HG02840 (cell line): ENCODE results near the gene MAP7D1.

Experiments
- ATAC-seq: cut with Tn5 transposase; IDR thresholded peaks from one replicate; pipeline ENCODE4 v1.9.1; 2021; ENCODE audit warnings: mild to moderate bottlenecking, moderate library complexity, moderate number of reproducible peaks; ENCODE audit not compliant: unreplicated experiment, low FRiP score

The MAP7D1 gene

DNA sequence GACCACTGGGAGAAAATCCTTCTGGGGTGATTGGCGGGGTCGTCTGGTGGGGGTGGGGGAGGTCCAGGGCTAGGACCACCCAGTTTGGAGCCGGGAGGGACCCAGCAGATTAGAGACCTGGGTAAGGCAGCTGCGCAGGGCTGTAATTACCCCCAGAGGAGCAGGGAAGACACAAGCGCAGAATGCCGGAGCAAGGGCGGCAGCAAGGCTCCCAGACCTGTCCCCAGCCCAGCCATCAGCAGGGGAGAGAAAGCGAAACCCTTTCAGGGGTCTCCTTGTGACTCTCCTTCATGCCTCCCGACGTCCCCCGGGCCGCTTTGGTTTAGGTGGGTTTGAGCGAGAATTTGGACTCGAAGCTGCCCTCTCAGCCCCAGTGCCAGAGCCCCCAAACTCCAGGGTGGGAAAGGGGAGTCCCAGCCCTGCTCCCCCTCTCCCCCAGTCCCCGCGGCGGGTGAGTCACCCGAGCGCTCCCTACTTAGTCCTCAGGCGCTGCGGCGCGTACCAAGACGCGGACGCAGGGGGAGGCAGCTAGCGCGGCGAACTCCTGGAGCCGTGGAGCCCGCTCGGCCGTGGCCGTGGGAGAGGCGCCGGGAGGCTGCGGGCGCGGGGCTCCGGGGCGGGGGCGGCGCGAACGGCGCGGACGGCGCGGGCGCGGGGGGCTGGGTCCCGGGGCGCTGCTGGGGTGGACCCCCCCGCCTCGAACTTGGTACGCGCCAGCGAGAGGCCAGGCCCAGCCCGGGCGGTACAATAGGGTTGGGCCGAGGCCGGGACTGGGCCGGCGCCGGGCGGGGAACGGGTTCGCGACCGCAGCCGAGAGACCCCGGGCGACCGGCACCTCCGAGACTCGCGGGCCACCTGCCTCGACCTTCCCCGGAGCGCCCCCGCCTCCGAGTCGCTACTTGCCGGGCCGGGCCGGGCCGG lies at the start of gene MAP7D1:
Gene MAP7D1, plus strand, starts transcription at position 753 of the 921 bp plus-strand sequence. CDS start 258 bp downstream, outside the sequence.
- peak; percentile 62 for ATAC-seq

DNA sequence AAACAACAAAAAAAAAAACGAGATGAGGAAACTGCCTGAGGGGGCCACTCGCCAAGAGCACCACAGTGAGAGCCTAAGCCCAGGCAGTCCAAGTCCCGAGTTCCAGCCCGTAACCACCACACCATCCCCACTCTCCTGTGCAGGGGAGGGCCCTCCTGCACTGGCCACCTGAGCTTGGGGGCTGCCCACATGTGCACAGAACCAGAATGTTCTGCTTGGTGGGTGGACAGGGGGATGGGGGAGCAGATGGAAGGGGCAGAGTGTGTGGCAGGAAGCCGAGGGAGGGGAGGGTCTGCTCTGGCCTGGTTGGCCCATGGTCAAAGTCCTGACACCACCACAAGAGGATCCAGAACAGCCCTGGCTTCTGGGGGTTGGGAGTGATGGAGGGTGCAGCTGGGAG lies 49.7 kb upstream of the MAP7D1 start:
- no peak for ATAC-seq

DNA sequence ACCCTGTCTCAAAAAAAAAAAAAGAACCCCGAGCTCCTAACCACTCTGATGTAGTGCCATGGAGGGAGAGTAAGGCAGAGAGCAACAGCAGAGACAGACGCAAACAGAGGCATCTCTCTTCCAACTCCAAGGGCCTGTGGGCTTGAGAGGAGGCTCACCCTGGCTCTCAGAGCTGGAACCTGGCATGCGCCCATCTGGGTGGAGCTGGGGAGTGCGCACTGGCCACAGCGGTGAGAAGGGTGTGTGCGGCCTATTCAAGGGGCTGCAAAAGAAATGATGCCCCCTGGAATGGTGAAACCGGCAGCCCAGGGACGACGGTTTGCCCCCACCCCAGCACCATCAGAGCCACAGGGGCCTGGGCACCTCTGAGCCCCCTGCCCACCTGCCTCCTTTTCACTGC lies 48.6 kb upstream of the MAP7D1 start:
- ATAC-seq: no peak

DNA sequence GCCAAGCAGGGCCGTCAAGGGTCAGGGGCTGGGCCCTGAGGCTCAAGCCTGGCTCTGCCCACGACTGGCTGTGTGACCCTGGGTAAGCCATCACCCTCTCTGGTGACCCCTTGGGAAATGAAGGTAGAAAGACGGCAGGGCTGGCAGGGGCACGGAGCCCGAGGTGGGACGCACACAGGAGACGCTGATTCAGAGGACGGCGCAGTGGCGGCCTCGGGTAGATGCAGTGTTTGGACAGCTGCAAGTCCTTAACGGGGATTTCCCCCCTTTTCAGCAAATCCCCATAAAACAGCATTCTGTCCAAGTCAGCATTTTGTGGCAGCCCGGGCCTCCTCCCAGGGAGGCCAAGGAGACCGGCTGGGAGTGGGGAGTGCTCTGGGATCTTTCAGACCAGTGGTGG lies 47.6 kb upstream of the MAP7D1 start:
- ATAC-seq: no peak

DNA sequence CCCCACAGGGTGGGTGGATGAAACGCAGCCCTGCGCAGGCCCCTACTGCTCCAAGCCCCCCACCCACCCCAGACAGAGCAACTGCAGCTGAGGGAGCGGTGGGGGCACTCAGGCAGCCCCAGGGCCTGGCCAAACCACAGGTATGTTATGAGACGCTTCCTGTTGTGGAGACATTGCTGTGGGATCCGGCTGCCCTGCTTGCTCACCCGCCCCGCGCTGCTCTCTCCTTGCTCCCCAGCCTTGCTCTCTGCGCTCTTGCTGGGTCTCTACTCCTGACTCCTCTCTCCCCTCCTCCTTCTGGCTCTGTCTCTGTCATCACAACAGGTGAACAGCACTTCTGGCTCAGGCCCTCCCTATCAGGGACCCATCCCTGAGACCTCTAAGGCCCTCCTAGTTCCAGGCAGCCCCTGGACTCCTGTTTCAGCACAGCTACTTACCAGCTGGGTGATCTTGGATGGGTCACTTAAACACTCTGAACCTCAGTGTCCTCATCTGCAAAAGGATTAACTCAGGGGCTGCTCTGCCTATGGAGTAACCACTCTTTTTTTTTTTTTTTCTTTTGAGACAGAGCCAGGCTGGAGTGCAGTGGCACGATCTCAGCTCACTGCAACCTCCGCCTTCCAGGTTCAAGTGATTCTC lies 46.8 kb upstream of the MAP7D1 start:
- no peak for ATAC-seq

DNA sequence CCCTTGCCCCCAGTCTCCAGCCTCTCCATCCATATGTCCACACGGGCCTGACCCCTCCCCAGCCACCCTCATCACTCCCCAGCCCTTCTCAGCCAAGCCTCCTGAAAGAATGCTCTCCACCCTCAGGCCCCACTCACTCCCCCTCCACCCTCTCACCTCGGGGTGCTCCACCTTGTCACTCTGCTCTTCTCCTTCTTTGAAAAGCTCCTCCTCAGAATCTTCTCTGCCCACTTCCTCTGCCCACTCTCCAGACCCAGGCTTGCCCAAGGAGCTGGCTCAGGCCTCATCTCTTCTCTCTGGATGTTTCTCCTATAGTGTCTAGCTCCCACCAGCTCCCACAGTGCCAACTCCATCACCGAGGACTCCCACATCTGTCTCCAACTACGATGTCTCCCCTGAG lies 44.8 kb upstream of the MAP7D1 start:
- no peak for ATAC-seq

DNA sequence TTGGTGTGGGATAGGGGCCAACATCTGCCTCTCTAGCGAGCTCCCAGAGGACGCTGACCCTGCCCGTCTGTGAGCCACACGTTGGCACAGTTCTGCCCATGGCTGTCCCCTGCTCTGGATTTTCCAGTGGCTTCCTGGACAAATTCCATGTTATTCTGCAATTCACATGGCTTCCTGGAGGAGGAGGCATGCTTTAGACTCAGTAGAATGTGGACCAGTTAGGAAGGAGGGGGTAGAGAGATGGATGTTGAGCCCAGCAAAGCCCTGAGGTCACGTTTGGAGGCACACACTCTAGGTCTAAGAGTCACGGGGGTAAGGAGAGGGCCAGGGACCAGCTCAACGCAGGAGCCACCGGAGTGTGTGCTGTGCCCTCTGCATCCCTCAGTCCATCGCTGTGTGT lies 43.1 kb upstream of the MAP7D1 start:
- no peak for ATAC-seq

DNA sequence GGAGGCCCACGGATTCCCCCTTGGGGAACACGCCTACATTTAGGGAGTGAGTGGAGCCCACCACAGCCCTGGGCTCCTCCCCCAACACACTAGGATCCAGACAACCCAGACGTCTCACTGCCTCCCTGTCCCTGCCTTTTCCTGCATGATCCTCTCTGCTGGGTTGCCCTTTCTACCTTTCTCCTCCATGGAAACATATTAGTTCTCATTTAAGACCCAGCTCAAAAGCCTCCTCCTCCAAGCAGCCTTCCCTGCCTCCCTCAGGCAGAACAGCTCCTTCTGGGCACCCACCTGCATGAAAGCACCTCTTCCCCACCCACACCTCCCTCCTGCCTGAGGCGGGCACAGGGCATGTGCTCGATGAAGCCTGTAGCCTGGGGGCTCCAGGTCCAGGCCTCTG lies 41.6 kb upstream of the MAP7D1 start:
- ATAC-seq: no peak

DNA sequence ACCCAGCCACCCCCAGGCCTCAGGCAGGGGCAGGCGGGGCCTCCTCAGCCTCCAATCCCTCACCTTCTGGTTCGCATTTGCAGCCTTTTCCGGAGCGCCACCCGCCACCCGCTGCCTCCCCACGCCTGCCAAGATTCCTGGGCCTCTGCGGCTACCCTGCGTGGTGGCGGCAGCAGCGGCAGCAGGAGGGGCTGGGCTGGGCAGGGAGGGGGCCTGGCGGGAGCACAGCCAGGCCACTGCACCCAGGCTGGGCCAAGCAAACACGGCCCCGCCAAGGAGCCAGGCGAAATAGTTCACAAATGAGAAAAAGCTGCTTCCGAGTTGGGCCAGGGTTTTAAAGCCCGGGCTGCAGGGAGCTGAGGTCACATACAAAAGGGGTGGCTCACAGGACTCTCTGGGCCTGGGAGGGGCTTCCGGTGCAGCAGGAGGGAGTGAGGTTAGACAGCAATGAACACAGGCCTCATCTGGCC lies 40.7 kb upstream of the MAP7D1 start:
- ATAC-seq: no peak

DNA sequence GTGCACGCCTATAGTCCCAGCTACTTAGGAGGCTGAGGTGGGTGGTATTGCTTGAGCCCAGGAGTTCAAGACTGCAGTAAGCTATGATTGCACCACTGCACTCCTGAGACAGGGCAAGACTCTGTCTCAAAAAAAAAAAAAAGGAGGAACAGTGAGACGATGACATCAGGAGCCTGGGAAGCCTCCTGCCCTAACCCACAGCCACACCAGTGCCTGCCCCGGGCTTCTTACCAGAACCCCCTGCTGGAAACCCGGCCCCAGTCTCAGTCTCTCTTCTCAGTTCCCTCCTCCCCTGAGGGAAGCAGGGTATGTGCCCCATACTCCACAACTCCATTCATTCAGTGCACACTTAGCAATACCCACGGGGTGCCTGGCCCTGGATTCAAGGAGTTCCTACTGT lies 40.0 kb upstream of the MAP7D1 start:
- ATAC-seq: no peak

DNA sequence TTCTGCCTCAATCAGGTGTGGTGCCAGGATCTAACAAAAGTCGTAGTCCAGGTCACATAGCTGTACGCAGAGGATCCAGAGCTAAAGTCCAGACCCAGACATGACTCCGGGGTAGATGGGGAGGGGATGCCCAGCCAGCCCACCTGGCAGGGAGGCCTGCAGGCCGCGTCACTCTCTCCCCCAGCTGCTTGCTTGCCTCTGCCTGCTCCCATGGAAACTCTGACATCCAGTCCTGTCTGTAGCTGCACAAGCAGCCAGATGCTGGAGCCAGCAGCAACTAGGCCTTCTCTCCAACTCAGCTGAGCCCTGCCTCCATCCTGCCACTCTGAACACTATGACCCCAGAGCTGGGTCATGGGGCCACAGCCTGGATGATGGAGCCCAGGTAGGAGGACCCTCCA lies 39.1 kb upstream of the MAP7D1 start:
- ATAC-seq: no peak

DNA sequence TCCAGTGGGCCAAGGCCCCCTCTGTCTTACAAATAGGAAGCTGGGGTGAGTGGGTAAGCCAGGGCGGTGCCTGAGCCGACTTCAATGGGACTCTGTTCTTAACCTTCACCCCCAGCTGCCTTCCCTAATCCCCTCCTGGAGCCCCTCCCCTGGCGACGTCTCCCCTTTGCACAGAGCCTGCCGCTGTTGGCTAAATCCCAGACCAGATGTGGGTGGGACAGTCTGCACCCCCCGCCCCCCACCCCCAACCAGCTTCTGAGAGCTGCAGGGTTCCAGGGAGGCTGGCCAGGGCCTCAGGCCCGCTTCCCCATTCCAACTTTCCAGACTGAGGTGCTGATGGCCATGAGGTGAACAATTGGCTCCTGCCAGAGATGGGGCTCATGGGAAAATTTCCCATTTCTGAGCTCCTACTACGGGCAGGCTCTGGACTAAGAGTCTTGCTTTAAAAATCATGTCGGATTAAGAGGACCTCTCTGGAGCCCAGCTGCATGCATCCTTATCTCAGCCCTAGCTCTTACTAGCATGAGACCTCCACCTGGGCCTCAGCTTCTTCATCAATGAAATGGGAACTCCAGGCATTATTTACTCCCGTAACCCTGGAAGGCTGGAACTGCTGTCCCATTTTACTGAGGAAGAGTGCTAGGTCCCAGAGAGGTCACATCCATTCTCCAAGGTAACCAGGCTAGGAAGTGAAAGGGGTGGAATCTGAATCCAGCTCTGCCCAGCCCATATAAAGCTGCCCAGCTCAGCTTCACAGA lies 37.3 kb upstream of the MAP7D1 start:
- ATAC-seq: no peak

DNA sequence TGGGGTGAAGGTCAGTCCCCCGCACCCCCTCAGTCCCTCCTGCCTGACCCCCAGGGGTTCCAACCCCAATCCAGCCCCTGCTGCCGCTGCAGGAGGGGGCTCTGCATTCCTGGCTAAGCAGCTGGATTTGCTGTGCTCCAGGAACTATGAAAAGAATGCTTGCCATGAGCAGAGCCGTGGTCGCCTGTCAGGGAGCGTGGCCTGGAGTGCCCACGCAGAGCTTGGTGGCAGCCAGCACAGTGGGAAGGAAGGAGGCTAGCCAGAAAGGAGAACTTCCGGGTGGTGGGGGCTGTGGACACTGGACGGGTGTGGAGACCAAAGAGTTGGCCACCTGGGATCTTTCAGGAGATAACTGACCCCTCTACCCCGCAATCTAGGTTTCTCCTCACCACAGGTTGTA lies 36.5 kb upstream of the MAP7D1 start:
- ATAC-seq: no peak

DNA sequence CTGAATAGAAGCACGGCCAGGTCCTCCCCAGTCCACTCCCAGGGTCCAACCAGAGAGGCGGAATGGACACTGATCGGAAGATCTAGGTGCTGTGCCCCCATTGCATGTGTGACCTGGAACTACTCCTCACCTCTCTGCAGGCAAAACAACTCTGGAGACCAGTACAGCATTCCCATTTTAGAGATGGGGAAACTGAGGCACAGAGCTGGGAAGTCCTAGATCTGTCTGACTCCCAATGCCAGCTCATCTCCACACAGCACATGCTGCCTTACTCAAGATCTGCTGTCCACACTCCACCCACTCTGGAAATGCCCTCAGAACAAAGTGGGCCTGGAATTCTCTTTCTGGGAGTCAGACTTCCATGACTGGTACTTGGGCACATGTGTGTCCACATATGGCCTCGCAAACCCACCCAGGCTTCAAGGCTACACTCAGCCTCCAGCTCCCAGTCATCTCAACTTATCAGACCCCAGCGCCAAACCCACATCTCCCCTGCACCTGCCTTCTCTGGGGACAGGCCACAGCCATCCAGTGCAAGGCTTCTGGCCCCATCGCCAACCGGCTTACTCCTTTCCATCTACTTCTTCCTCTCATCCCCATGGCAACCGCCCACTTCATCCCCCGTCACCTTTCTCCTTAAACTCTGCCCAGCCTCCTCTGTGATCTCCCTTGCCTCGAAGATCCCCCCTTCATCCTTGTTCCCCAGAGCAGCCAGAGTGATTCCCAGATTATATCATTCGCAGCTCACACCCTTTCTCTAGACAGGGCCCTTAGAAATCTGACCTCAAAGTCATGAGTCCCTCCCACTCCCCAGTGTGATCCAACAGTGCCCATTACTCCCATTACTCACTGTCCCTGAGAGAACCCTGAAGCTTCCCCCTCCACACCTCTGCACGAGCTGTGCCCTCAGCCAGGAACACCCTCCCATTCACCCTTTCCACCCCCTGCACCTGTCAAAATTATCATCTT lies 33.6 kb upstream of the MAP7D1 start:
- ATAC-seq: no peak

DNA sequence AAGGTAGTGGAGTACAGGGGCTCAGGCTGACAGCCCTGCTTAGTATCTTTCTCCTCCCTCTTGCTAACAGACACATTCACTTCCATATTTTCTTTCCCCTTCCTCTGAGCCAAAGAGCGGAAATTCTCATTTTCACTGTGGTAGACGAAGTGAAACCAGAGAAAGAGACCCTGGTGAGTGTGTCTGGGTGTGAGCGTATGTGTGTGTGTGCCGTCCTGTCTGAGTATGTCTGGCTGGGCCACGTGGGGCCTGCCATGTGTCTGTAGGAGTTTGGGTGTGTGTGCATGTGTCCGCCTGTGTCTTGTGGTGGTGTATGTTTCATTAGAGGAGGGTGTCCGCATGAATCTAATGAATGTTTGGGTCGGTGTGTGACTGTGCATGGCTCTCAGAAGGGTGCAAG lies 32.6 kb upstream of the MAP7D1 start:
- ATAC-seq: no peak

DNA sequence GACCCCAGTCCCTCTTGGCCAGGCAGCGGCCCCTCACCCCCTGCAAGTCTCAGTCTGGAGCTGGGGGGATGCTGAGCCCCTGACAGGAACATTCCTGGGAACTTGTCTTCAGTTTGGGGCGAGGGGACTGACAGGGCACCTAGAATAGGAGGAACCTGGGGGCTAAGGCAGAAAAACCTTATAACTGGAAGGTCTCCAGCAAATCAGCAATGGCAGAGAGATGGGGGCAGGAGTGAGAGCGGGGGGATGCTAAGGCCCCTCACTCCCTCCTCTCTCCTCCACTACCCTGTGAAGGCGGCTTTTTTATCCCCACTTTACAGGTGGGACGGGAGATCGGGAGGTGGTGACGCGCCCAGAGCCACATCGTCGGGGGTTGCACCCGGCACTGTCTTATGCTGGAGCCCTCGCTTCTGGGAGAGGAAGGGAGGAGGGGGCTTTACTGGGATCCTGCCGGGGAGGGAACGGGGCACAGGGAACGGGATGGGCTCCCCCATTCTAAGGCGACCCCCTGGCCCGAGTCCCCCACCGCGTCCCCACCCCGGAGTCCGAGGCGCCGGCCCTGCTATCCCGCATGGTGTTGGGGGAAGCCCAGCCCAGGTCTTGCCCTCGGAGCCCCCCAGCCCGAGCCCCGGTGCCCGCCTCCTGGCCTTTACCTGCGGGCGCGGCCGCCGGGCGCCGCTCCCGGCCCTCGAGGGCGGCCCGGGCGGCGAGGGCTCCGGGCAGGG lies 31.4 kb upstream of the MAP7D1 start:
- no peak for ATAC-seq

DNA sequence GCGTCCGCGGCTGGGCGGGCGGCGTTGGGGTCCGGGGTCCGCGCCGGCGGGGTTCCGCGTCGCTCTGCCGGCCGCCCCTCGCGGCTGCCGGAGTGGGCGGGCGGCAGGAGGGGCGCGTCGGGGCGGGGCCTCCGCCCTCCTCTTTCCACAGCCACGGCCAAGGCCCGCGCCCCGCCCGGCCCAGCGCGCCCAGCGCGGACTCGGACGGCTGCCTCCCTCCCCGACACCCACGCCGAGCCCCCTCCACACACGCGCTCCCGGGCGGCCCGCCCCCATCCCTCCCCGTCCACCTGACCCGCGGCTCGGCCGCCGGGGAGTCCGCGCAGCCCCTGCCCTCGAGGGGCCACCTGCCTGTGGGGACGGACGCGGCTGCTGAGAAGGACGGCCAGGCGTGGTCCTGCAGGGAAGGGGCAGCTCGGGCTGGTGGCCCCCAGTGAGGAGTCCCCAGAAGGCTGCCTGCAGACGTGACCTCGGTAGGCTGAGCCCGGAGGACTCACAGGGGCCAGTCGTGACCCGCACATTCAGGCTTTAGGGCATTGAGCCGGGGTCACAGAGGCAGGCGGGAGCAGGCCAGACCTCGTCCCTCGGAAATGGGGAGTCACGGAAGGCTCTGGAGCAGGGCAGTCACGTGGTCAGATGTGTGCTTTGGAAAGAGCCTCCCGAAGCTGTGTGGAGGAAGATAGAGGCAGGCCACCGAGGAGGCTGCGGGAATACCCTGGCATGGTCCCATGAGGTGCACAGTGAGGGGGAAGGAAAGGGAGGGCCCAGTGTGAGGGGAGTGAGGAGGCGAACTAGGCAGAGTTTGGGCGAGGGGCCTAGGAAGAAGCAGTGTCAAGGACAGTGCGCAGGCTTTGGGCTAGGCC lies 30.6 kb upstream of the MAP7D1 start, which contains the start of gene COL8A2:
Gene COL8A2, minus strand, starts transcription at position 94 of the 863 bp plus-strand sequence. CDS start 24,980 bp downstream, outside the sequence.
- no peak for ATAC-seq

DNA sequence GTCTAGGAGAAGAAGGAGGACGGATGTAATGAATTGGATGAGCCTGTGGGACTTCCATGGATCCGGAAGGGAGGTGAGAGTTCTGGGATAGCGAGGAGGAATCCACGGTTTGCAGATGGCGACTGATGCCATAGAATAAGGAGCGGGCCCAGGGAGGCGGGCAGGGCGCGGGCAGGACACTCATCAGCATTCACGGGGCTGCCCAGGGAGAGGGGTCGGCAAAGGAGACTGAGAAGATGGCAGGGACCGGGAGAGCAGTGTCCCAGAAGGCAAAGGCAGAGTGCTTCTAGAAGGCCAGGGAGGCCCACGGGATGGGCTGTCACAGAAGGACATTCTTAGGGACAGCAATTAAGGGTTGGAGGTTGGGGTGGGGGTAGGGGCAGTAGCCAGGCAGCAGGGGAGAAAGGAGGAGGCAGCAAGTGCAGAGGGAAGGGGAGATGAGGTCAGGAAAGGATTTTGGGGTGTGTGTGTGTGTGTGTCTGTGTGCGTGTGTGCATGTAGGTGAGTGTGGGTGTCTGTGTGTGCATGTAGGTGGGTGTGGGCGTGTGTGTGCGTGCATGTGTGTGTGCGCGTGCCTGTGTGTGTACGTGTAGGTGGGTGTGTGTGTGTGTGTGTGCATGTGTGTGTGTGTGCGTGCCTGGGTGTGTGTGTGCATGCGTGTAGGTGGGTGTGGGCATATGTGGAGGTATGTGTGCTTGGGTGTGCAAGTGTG lies 29.8 kb upstream of the MAP7D1 start:
- ATAC-seq: no peak
